GM19395 (cell line): ENCODE results near the gene GAD2.
"Not testable (repeated sequence)": the region's sequence is repeated elsewhere in the genome, so short reads cannot be mapped to it uniquely, and the experiment has no call there.

Experiments used
- ATAC-seq: cut with Tn5 transposase; IDR thresholded peaks from one replicate; pipeline ENCODE4 v1.9.1; 2021; ENCODE audit warnings: mild to moderate bottlenecking, moderate library complexity; ENCODE audit not compliant: unreplicated experiment

The GAD2 gene

GRCh38 chr10:26314265-26315013, 97.9 kb downstream of the GAD2 start:
- no peak for ATAC-seq

GRCh38 chr10:26318672-26319071, 102.1 kb downstream of the GAD2 start:
- no peak for ATAC-seq

GRCh38 chr10:26323219-26323618, 106.6 kb downstream of the GAD2 start:
- no peak for ATAC-seq

DNA sequence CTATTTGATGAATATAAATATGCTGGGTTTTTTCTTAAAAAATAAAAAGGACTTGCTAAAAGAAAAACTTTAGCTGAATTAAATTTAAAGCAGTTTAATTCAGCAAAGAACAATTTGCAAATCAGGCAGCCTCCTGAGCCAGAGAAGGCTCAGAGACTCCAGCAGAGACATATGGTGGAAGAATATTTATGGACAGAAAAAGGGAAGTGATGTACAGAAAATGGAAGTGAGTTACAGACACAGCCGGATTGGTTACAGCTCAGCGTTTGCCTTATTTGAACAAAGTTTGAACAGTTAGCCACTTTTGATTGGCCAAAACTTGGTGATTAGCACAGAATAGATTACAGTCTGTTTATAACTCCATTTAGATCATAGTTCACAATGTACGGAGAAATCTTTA, 110.3 kb downstream of the GAD2 start:
- no peak for ATAC-seq

GRCh38 chr10:26327811-26328210, 111.2 kb downstream of the GAD2 start:
- ATAC-seq: no peak

- no peak for ATAC-seq
Observed at GRCh38 chr10:26331371-26331770, 114.8 kb downstream of the GAD2 start.

- no peak for ATAC-seq
Observed at GRCh38 chr10:26334232-26334931, 117.8 kb downstream of the GAD2 start.

GRCh38 chr10:26334932-26335573, 118.5 kb downstream of the GAD2 start:
- ATAC-seq: peak; percentile 88

- ATAC-seq: peak; percentile 71
Observed at GRCh38 chr10:26335574-26336093, 119.1 kb downstream of the GAD2 start.

- no peak for ATAC-seq
Observed at GRCh38 chr10:26336979-26337378, 120.4 kb downstream of the GAD2 start.

- no peak for ATAC-seq
Observed at GRCh38 chr10:26341701-26342100, 125.1 kb downstream of the GAD2 start.

GRCh38 chr10:26348821-26349417, 132.3 kb downstream of the GAD2 start:
- ATAC-seq: not testable (repeated sequence)
